HG02852 (cell line): Measurements from ENCODE around the gene PSG7.
"Not testable (repeated sequence)": the region's sequence is repeated elsewhere in the genome, so short reads cannot be mapped to it uniquely, and the experiment has no call there.

Experiments used
- ATAC-seq: cut with Tn5 transposase; IDR thresholded peaks from one replicate; pipeline ENCODE4 v1.9.1; 2021; ENCODE audit warnings: mild to moderate bottlenecking, moderate library complexity; ENCODE audit not compliant: unreplicated experiment

Gene PSG7

GRCh38 chr19:42937107-42937506, at the start of gene PSG7:
TSS of gene PSG7 (minus strand) at chr19:42937207. CDS start at chr19:42937076, 131 bp downstream.
- not testable (repeated sequence) for ATAC-seq

DNA sequence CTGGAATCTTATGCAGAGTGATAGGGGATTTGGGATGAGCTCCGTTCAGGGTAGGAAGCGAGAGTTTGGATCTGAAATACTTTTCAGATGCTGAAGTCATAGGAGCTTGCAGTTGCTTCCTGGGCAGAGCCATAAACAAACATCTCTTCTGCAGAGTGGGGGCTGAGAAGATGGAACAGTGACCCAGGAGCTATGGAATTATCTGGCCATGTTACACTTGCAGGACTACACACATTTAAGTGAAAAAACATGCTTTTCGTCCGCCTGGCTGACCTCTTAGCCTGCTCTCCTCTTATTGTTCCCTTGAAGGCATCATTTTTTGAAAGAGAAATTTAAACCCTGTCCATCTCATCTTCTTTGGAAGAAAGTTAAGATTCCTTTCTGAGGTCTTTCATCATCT, 48.6 kb upstream of the PSG7 start:
- no peak for ATAC-seq

- not testable (repeated sequence) for ATAC-seq
Observed at GRCh38 chr19:42982111-42982510, 45.1 kb upstream of the PSG7 start.

DNA sequence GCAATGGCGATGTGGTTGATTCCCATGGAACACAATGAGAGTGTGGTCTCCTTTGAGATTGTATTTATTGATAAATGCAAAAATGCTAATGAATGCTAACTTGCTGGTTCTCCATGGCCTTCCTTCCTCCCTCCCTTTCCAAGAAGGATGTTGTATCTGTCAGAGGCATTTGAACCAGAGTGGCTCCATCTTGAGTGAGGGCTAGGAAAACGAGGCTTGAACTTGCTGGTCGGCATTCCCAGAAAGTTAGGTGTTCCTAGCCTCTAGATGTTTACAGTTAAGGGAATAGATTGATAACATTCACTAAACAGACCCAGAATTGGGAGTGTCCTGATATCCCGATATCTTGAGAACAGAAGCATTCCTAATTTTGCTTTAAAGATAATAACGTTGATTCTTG, 34.4 kb upstream of the PSG7 start:
- ATAC-seq: not testable (repeated sequence)

GRCh38 chr19:42965176-42965575, 28.2 kb upstream of the PSG7 start:
- no peak for ATAC-seq

DNA sequence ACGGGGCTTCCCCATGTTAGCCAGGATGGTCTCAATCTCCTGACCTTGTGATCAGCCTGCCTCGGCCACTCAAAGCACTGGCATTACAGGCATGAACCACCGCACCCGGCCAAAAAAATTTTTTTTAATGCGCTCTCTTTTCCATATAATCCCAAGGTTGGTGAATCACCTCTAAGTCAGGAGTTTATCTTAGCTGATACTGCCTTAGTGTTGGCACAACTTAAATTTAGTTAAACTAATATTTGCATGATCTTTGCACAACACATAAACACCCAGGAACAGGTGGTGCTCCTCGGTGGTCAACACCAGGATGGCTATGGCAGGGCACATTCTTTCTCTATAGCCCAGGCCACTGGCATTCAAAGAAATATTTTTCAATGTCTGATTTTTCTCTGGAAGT, 24.1 kb upstream of the PSG7 start:
- no peak for ATAC-seq

DNA sequence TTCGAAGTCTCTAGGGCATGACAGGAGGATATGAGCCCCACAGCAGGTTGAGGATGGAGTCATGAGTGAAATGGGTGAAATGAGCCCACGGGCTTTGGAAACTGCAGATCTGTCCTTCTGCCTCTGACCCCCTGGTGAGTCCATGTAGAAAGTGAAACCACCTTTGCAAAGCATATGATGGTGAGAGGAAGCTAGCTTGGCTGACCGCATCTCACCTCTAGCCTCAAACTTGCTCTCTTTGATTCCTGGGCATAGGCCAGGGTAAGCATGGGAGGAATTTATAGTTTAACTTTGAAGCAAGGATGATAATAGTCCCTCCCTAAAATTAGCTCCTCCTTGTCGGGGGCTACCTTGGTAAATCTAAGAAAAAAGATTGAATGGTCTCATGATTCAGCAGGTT, 15.1 kb upstream of the PSG7 start:
- not testable (repeated sequence) for ATAC-seq

DNA sequence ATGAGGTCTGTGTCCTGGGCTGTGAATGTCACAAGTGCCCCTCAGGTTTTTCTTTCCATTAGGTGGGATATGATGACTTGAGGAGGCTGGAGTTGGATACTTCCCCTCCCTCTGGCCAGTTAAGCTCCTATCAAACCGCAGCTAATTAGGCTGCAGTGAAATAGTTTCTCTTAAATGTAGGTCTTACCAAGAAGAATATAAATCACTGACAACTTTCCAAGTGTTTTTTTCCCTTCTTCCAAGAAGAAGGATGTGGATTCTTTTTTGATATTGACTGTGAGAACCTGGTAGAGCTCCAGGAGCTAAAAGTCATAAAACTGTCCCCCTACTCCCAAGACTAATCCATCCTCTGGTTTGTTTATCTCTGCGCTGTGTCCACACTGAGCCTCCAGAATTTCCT, 14.5 kb upstream of the PSG7 start:
- not testable (repeated sequence) for ATAC-seq

GRCh38 chr19:42942187-42942789, 5.3 kb upstream of the PSG7 start:
- no peak for ATAC-seq

DNA sequence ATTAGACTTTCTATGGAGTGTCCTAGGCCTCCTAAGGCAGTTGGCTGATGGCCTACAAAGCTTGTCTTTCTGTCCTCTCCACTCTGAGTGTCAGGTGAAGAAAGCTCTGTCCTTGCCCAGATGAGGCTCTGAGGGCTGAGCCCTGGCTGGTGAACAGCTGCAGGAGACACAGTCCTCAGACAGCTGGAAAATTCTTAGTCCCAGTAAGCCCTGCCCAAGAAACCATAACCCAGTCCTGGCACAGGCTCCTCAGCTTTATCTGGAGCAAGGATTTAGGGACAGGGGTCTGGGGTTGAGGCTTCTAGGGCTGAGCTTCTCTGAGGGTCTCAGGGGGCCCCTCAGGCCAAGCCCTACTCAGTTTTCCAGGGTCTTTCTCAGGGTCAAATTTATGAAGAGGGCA, 2.3 kb downstream of the PSG7 start:
- not testable (repeated sequence) for ATAC-seq

DNA sequence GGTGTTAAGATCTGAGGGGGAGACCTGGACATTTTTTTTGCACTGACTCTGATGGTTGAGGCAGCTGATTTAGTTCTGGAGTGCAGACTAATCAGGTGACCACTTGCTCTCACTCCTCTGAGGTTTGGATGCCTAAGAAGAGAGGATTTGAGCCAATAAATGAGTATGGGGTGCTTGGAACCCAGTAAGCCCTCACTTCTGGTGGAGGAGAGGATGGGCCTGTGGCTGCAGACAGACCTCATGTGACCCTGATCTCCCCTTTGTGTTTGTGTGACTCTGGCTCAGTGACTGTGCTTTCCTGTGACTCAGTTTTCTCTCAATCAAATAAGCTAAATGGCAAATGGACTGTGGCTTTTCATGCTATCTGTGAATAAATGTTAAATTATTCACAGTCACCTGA, 2.8 kb downstream of the PSG7 start:
- not testable (repeated sequence) for ATAC-seq

GRCh38 chr19:42933412-42933811, 3.6 kb downstream of the PSG7 start:
- not testable (repeated sequence) for ATAC-seq

DNA sequence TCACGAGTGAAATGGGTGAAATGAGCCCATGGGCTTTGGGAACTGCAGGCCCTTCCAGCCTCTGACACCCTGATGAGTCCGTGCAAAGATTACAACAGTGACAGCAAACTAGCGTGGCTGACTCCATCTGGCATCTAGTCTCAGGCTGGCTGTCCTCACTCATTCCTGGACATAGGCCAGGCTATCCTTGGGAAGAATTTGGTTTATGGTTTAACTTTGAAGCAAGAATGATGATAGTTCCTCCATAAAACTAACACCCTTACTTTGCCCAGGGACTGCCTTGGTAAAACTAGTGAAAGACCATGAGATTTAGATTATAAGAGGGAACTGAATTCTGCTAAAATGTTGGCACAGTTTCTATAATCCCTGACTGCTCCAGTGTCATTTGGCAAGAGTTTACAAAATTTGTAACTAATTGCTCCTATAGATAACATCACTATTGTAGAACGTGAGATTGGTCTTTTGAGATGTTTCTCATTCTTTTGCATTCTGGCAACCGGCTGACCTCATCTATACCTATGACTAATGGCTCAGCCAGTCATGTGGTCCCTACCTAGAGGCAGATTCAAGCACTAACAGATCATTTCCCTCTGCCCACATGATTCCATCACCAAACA, 4.4 kb downstream of the PSG7 start:
- not testable (repeated sequence) for ATAC-seq

DNA sequence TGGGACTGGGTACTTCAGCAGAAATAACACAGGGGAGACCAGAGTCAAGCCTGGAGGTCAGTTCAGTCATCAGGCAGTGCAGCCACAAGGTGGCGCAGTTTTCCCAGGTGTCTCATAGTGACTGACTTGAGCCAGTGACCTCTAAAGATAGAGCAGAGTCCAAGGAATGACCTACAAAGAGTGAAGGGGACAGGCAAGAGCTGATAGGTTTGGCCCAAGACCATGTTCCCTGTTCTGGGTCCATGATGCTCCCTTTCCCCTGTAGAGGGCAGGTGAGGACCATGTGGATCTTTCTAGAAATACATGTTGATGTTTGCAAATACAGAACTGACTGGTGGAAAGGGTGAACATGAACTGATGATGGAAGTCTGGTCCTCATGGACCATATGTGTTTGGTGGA, 6.8 kb downstream of the PSG7 start:
- ATAC-seq: not testable (repeated sequence)

GRCh38 chr19:42928896-42929295, 8.1 kb downstream of the PSG7 start:
- no peak for ATAC-seq

GRCh38 chr19:42926781-42927180, 10.2 kb downstream of the PSG7 start:
- no peak for ATAC-seq

GRCh38 chr19:42923106-42923505, 13.9 kb downstream of the PSG7 start:
- not testable (repeated sequence) for ATAC-seq

- not testable (repeated sequence) for ATAC-seq
Observed at GRCh38 chr19:42920971-42921370, 16.0 kb downstream of the PSG7 start.

DNA sequence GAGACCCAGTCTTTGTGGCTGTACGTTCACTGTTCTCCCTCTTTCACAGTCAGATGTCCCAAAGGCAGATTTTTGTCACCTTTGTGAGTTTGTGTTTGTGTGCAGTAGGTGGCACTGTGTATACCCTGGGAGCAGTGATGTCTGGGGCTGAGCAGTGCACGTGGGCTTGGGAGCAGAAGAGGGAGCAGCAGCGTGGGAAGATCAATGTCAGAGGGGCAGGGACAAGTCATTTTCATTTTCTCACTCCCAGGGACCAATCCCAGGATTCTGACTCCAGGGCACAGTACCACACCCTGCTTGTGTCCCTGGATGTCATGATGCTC, 17.3 kb downstream of the PSG7 start:
- ATAC-seq: no peak

- not testable (repeated sequence) for ATAC-seq
Observed at GRCh38 chr19:42919070-42919756, 17.8 kb downstream of the PSG7 start.

- not testable (repeated sequence) for ATAC-seq
Observed at GRCh38 chr19:42918377-42919069, 18.5 kb downstream of the PSG7 start.

DNA sequence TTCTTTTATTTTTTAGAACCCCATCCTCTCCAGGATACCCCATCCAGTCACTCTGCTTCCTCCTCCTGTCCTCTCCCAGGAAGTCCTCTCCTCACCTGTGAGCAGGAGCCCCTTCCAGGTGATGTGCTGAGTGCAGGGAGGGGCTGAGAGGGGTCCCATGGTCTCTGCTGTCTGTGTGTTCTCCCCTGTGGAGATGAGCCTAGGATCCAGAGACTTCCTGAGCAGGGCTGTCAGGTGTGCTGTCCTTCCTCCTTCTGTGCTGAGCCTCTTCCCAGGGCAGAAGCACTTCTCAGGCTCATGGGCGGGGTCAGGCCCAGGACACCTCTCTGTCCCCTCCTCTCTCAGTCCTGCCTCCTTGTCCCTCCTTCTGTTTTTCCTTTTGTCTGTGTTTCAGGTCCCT, 19.4 kb downstream of the PSG7 start, which contains the start of gene PSG6:
Gene PSG6, minus strand, starts transcription at position 261 of the 400 bp plus-strand sequence. Its CDS starts 102 bp downstream, at position 159.
- ATAC-seq: not testable (repeated sequence)
